ENCODE data around the gene SIX5. TPM values are rescaled to one million over a fixed set of nuclear protein-coding genes. Genes with fewer than 3 reads are reported as not detected.
A peak's percentile ranks its signal among the peaks of the same experiment; 100 is the strongest.
"Not testable (repeated sequence)": the region's sequence is repeated elsewhere in the genome, so short reads cannot be mapped to it uniquely, and the experiment has no call there.

Gene SIX5
- total RNA-seq, 1 experiment from 2014 or later: 26.0 TPM

DNA sequence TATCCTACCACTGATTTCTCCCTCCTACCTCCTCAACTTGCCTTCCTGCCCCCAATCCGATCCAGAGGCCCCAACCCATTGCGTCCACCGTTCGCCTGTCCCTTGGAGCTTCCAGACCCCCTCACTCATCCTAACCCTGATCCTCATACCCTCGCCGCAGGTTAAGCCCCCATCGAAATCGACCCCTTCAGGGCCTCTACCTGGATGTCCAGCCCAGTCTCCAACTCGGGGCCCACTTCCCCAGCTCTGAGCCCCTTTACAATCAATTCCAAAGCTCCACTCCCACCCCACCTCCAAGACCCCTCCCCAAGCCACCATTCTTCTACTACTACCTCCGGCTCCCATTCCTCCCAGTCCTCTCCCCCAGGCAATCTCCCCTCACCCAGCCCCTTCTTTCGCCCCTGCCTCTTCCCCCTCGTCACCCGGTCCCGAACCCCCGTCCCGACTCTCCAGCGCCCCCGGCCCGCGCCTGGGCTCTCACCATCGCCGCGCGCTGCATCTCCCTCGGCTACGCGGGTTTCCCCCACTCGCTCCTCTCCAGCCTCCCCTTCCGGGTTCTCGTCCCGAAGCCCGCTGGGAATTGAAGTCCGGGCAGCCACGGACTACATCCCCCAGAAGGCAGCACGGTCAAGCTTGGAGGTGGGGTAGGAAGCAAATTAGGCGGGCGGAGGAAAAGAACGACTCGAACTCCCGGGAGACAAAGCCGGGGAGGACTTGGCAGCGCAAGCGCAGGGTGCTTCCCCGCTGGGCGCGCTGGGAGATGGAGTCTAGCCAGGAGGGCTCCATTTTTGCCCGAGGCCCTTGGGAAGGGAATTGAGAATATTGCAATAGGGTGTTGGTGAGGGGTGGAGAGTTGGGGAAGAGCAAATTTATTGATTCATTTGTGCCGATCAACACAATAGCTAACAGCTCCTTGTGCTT lies 38.4 kb downstream of the SIX5 start, which contains the start of gene FBXO46 (continued):
- no peak for TF ChIP-seq JAZF1 (CRISPR knock-in tag; IDR thresholded peaks at IDR 0.05)
- TF ChIP-seq ZNF423 (CRISPR knock-in tag; IDR thresholded peaks at IDR 0.05): peak; percentile 56; the same call in 1 of the 2 replicates
- TF ChIP-seq NFE2L1 (CRISPR knock-in tag; IDR thresholded peaks at IDR 0.05): no peak; the same call in 1 of the 2 replicates

GRCh38 chr19:45729800-45730290 lies 39.2 kb downstream of the SIX5 start:
- no peak for ATAC-seq
- Mint-ChIP-seq H3K4me1 (peaks cover 12% of the 10 kb centered on the region), H3K36me3 (no peaks in the 10 kb centered on the region), H3K9me3 (no peaks in the 10 kb centered on the region), H3K27me3 (ENCODE audit: low read depth) (peaks cover 7% of the 10 kb centered on the region; the same call in 1 of the 2 replicates), H3K27ac (peak overlapping the region; percentile 89), H3K4me3 (peak overlapping the region; percentile 93)
- TF ChIP-seq, protein P1, sequence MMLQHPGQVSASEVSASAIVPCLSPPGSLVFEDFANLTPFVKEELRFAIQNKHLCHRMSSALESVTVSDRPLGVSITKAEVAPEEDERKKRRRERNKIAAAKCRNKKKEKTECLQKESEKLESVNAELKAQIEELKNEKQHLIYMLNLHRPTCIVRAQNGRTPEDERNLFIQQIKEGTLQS (CRISPR knock-in tag; conservative IDR thresholded peaks at IDR 0.05): no peak
- TF ChIP-seq TEAD1 (CRISPR knock-in tag; IDR thresholded peaks at IDR 0.05): no peak
- TF ChIP-seq SMAD3 (CRISPR knock-in tag; IDR thresholded peaks at IDR 0.05; ENCODE audit: borderline replicate concordance): no peak
- TF ChIP-seq IRF1 (CRISPR knock-in tag; IDR thresholded peaks at IDR 0.05): no peak
- TF ChIP-seq GABPB1 (CRISPR knock-in tag; IDR thresholded peaks at IDR 0.05): no peak
- TF ChIP-seq FOXJ3 (CRISPR knock-in tag; IDR thresholded peaks at IDR 0.05; ENCODE audit: borderline replicate concordance): no peak
- TF ChIP-seq ARID4B (CRISPR knock-in tag; IDR thresholded peaks at IDR 0.05; ENCODE audit: borderline replicate concordance): no peak
- TF ChIP-seq, protein P2, sequence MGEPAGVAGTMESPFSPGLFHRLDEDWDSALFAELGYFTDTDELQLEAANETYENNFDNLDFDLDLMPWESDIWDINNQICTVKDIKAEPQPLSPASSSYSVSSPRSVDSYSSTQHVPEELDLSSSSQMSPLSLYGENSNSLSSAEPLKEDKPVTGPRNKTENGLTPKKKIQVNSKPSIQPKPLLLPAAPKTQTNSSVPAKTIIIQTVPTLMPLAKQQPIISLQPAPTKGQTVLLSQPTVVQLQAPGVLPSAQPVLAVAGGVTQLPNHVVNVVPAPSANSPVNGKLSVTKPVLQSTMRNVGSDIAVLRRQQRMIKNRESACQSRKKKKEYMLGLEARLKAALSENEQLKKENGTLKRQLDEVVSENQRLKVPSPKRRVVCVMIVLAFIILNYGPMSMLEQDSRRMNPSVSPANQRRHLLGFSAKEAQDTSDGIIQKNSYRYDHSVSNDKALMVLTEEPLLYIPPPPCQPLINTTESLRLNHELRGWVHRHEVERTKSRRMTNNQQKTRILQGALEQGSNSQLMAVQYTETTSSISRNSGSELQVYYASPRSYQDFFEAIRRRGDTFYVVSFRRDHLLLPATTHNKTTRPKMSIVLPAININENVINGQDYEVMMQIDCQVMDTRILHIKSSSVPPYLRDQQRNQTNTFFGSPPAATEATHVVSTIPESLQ (CRISPR knock-in tag; IDR thresholded peaks at IDR 0.05): no peak
- no peak for TF ChIP-seq ATF1 (CRISPR knock-in tag; IDR thresholded peaks at IDR 0.05)
- no peak for TF ChIP-seq HMGA2 (CRISPR knock-in tag; IDR thresholded peaks at IDR 0.05)
- POLR2A ChIA-PET: interaction anchor here (0.9 to 2.2 kb wide), 6 partner anchors 9 to 39 kb away, joined by 4 to 27 read pairs (median 9); partner anchors contain the start of genes QPCTL, SIX5 and SNRPD2
- no peak for DNase-seq (ENCODE audit: low spot score)
- CTCF ChIA-PET: interaction anchor here (0.8 to 2.4 kb wide), 16 partner anchors 12 to 87 kb away, joined by 3 to 24 read pairs (median 6); partner anchors contain the start of genes QPCTL, SIX5 and SNRPD2

GRCh38 chr19:45728683-45729082 lies 40.4 kb downstream of the SIX5 start:
- peaks cover 12% of the 10 kb centered on the region for H3K4me1 Mint-ChIP-seq
- H3K27ac Mint-ChIP-seq; H3K27me3 Mint-ChIP-seq (ENCODE audit: low read depth); H3K36me3 Mint-ChIP-seq; POLR2A ChIA-PET; H3K9me3 Mint-ChIP-seq; ATAC-seq; DNase-seq (ENCODE audit: low spot score): not testable (repeated sequence)
- 0 out of 2 replicates have a peak overlapping the region, but pooled peaks have one; percentile 18 for H3K4me3 Mint-ChIP-seq
- CTCF ChIA-PET: interaction anchor here (0.9 kb wide), 1 partner anchor 71 kb away, joined by 3 read pairs; no protein-coding TSS in a partner anchor

Data from WTC11 (cell line).